HepG2 (cell line): ENCODE results near the gene SLC5A3. TPM values are rescaled to one million over a fixed set of nuclear protein-coding genes. Genes with fewer than 3 reads are reported as not detected.

Experiments used
- ATAC-seq: fragments of 200-7000 bp; cut with Tn5 transposase; 3 replicates; pipeline ENCODE4 v1.9.1; 2020; ENCODE audit warnings: mild to moderate bottlenecking, moderate library complexity
- BruUV-seq: library from RNA; stranded (reverse); fragments of 400-500 nt; replicated peaks from 2 replicates; lab custom pipeline; 2021; lab: Mats Ljungman, UMichigan
- CTCF ChIA-PET: fragments of 300-600 bp; formaldehyde crosslinking; extraction: SDS; loops from one replicate; lab custom pipeline; 2021; ENCODE audit warnings: low total read pairs, inconsistent platforms, low intra/inter-chr PET ratio; lab: Yijun Ruan, JAX
- POLR2A ChIA-PET: fragments of 350-600 bp; sonication (Branson Sonifier 250); formaldehyde crosslinking; loops from one replicate; lab custom pipeline; 2020; ENCODE audit warnings: antibody characterized with exemption, inconsistent platforms; lab: Yijun Ruan, JAX
- DNase-seq: peaks from one replicate; pipeline ENCODE4 v3.0.0-alpha.2; 2015; ENCODE audit warnings: low spot score
- FAIRE-seq: peaks from 3 replicates; lab custom pipeline; 2011; peaks lifted over from hg19 to GRCh38; lab: Jason Lieb, UNC
- H2AFZ ChIP-seq: one replicate; pipeline ENCODE4 v1.6.1; 2011; ENCODE audit warnings: low read length, inconsistent platforms
- H3K27ac ChIP-seq: fragments of 300-600 bp; 3 replicates; pipeline ENCODE4 v1.8.0; 2011; ENCODE audit warnings: mixed run types, mild to moderate bottlenecking, mixed read lengths, low read length, inconsistent platforms; ENCODE audit not compliant: insufficient read depth; ENCODE audit errors: extremely low read length
- H3K27me3 ChIP-seq, 2 experiments: fragments of 200-600 bp in 1 of 2; 2 replicates in 1 of 2; 3 replicates in 1 of 2; pipeline versions ENCODE4 v1.6.0 to v1.8.0; 2011; ENCODE audit warnings: low read length in 2 of 2, mild to moderate bottlenecking in 2 of 2, moderate library complexity in 2 of 2, inconsistent platforms in 1 of 2; ENCODE audit not compliant: insufficient read depth in 2 of 2, control insufficient read depth in 1 of 2
- H3K36me3 ChIP-seq, 2 experiments: fragments of 200-600 bp in 1 of 2; replicated peaks in 1 of 2; 2 replicates in 1 of 2; 3 replicates in 1 of 2; pipeline versions ENCODE4 v1.5.1 to v1.8.0; 2011; ENCODE audit warnings: low read length in 2 of 2, inconsistent platforms in 1 of 2; ENCODE audit not compliant: insufficient read depth in 2 of 2, control insufficient read depth in 1 of 2
- H3K4me1 ChIP-seq: 2 replicates; pipeline ENCODE4 v1.5.1; 2012; ENCODE audit warnings: low read length, inconsistent platforms; ENCODE audit not compliant: insufficient read depth
- H3K4me2 ChIP-seq: 2 replicates; pipeline ENCODE4 v1.6.0; 2011; ENCODE audit warnings: low read depth, low read length, inconsistent platforms
- H3K4me3 ChIP-seq, 3 experiments: fragments of 200-600 bp in 1 of 3; sonication (generic), shearing (Covaris generic) in 1 of 3; replicated peaks in 1 of 3; 2 replicates each; pipeline ENCODE4 v1.5.1; 2011 to 2016; ENCODE audit warnings: low read length in 3 of 3, inconsistent platforms in 2 of 3, low read depth in 2 of 3, mild to moderate bottlenecking in 2 of 3, control low read depth in 1 of 3, mixed read lengths in 1 of 3; ENCODE audit not compliant: insufficient read depth in 1 of 3
- H3K79me2 ChIP-seq: one replicate; pipeline ENCODE4 v1.6.1; 2011; ENCODE audit warnings: low read length, inconsistent platforms; ENCODE audit not compliant: insufficient read depth
- H3K9ac ChIP-seq: 2 replicates; pipeline ENCODE4 v1.6.0; 2011; ENCODE audit warnings: mild to moderate bottlenecking, low read depth, low read length, inconsistent platforms; ENCODE audit not compliant: insufficient read depth
- H3K9me3 ChIP-seq: 2 replicates; pipeline ENCODE4 v1.5.1; 2012; ENCODE audit warnings: mild to moderate bottlenecking, low read length
- H4K20me1 ChIP-seq: 2 replicates; pipeline ENCODE4 v1.6.0; 2011; ENCODE audit warnings: inconsistent platforms, mild to moderate bottlenecking, low read length, moderate library complexity; ENCODE audit not compliant: insufficient read depth
- AHR ChIP-seq: IDR thresholded peaks from 2 replicates; pipeline ENCODE4 v1.6.1; 2018; ENCODE audit warnings: missing genetic modification reagents, missing compliant biosample characterization
- HNRNPK ChIP-seq: fragments of 200-400 bp; formaldehyde crosslinking; IDR thresholded peaks from 2 replicates; pipeline ENCODE4 v1.6.1; 2018; ENCODE audit warnings: low read length, low read depth, moderate library complexity, mild to moderate bottlenecking; ENCODE audit not compliant: poor library complexity, severe bottlenecking
- KDM4B ChIP-seq: sonication (generic); formaldehyde crosslinking; IDR thresholded peaks from 2 replicates; pipeline ENCODE4 v1.4.0; 2020; ENCODE audit warnings: missing genetic modification reagents
- POGZ ChIP-seq: sonication (generic); formaldehyde crosslinking; IDR thresholded peaks from 2 replicates; pipeline ENCODE4 v1.4.0; 2020; ENCODE audit warnings: mild to moderate bottlenecking, missing genetic modification reagents
- ZMYM2 ChIP-seq: sonication (generic); formaldehyde crosslinking; IDR thresholded peaks from 2 replicates; pipeline ENCODE4 v1.8.0; 2022; ENCODE audit warnings: mild to moderate bottlenecking, missing genetic modification reagents
- ZNF205 ChIP-seq: IDR thresholded peaks from 2 replicates; pipeline ENCODE4 v1.6.1; 2018; ENCODE audit warnings: missing biosample characterization, missing genetic modification reagents
- ZNF513 ChIP-seq: sonication (generic); formaldehyde crosslinking; conservative IDR thresholded peaks from 2 replicates; pipeline ENCODE4 v1.5.0; 2020; ENCODE audit warnings: missing genetic modification reagents
- ZNF577 ChIP-seq: sonication (generic); formaldehyde crosslinking; IDR thresholded peaks from 2 replicates; pipeline ENCODE4 v1.4.0; 2020; ENCODE audit warnings: mild to moderate bottlenecking, low read depth, missing genetic modification reagents, borderline replicate concordance
- WGBS: methylation state at CpG from one replicate; pipeline ENCODE4 v1.1.6; 2017; ENCODE audit warnings: low lambda C conversion rate; 5-methylcytosine and 5-hydroxymethylcytosine counted together
- in situ Hi-C: cut with HindIII; loops from 2 replicates; pipeline ENCODE4 v1.10.0; 2017; ENCODE audit warnings: low pct_unique_long_range_greater_than_20kb; ENCODE audit not compliant: extremely low pct_ligation_motif_present
- intact Hi-C: fragments of 100-400 bp; cut with micrococcal nuclease; formaldehyde crosslinking; loops from one replicate; pipeline ENCODE4 v1.10.0; 2022; ENCODE audit not compliant: unreplicated experiment
- polyA plus RNA-seq, 8 experiments: library from polyadenylated mRNA; depleted of rRNA in 3 of 8; stranded (reverse) in 7 of 8; unstranded in 1 of 8; fragments of >200 nt; fragmentation: Illumina TruSeq in 4 of 8; extraction: Trizol in 4 of 8; gene quantifications; 2 replicates each; pipeline versions ENCODE4 v1.2.1 to v1.2.3, GENCODE V29; 2011 to 2016; ENCODE audit warnings: low read depth in 4 of 8, missing spikeins in 1 of 8, mixed read lengths in 1 of 8; ENCODE audit not compliant: insufficient read depth in 1 of 8
- total RNA-seq, 5 experiments: library from RNA; depleted of rRNA; stranded (reverse); fragments of >200 nt; fragmentation: Illumina TruSeq; extraction: Trizol; gene quantifications; 2 replicates each; pipeline ENCODE4 v1.2.3, GENCODE V29; 2016; ENCODE audit warnings: low read depth in 1 of 5

SLC5A3 gene
- total and polyA plus RNA-seq, 2 of the 13 experiments (the other 11 are each of a cell fraction or from before 2014, with no cell fraction given) = 5.6 to 11.2 TPM

GRCh38 chr21:34110594-34111202, 37.3 kb downstream of the SLC5A3 start (continued):
- TF ChIP-seq ZMYM2 (CRISPR knock-in tag) (no peak), AHR (CRISPR knock-in tag) (no peak)

- POLR2A ChIA-PET = no interaction called here
- no TSS peak for BruUV-seq
- H3K27ac ChIP-seq = no peak overlapping the region
- TF ChIP-seq POGZ (CRISPR knock-in tag) (no peak), ZNF577 (CRISPR knock-in tag) (no peak), ZNF205 (CRISPR knock-in tag) (no peak), ZMYM2 (CRISPR knock-in tag) (no peak), HNRNPK (peak; percentile 42), KDM4B (no peak), ZNF513 (CRISPR knock-in tag) (no peak)
- H3K9ac ChIP-seq = no peak overlapping the region
- no peaks in the 10 kb centered on the region for H4K20me1 ChIP-seq
- ATAC-seq (no peak), FAIRE-seq (no peak), DNase-seq (no peak)
- H3K4me2 ChIP-seq = no peak overlapping the region
- H3K4me3 ChIP-seq = no peak overlapping the region
- no peak overlapping the region for H2AFZ ChIP-seq
- peaks cover 20% of the 10 kb centered on the region for H3K4me1 ChIP-seq
- H3K9me3 ChIP-seq = no peaks in the 10 kb centered on the region
- intact Hi-C loops (no loop called here), in situ Hi-C loops (no loop called here)
- CTCF ChIA-PET = no interaction called here
- no peaks in the 10 kb centered on the region for H3K27me3 ChIP-seq
- WGBS = 98% methylated on average over 6 of the region's 6 CpGs
- H3K36me3 ChIP-seq = 0 out of 5 replicates have a peak, but pooled peaks cover 0 to 4% of the 10 kb centered on the region in 2 experiments
- H3K79me2 ChIP-seq = peaks cover 4% of the 10 kb centered on the region
Measured at GRCh38 chr21:34112316-34113033, 39.1 kb downstream of the SLC5A3 start.
